GM12873 (cell line): Measurements from ENCODE around the gene SLC49A4.

ENCODE experiments used
- TF ChIP-seq, protein P1 (sequence below): IDR thresholded peaks from 2 replicates; pipeline ENCODE4 v1.5.1; 2012; ENCODE audit warnings: low read depth, mild to moderate bottlenecking, moderate library complexity, low read length, control low read depth; ENCODE audit not compliant: insufficient read depth; ENCODE audit errors: missing control alignments

Gene SLC49A4

DNA sequence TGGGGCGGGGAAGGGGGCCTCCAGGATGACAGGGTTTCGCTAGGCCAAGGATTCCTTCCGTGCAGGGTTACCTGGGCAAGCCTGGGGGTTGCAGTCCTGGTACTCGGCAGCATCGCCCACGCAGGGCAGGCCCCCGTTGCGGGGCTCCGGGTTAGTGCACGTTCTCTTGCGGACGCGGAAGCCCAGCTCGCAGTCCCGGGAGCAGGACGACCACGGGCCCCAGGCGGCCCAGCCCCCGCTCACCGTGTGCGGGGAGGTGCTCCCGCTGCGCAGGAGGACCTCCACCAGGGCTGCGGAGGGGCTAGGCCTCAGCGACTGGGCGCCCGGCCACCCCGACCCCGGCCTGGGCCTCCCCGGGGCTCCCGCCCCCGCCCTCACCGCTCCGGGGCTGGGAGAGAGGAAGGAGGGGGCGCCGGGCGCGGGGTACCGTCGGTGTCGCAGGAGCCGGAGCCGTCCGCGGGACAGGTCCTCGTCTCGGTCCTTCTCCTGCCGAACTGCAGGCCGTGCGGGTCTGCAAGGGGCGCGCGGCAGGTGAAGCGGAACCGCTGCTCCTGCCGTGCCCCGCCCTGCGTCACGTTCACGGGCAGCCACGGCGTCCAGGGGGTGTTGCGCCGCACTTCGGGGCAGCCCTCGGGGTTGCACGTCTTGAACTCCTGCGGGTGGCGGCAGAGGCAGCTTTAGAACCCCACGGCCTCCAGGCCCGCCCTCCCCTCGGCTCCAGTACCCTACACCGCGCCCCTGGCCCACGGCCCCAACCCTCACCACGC, 118.1 kb downstream of the SLC49A4 start:
- TF ChIP-seq, protein P1, sequence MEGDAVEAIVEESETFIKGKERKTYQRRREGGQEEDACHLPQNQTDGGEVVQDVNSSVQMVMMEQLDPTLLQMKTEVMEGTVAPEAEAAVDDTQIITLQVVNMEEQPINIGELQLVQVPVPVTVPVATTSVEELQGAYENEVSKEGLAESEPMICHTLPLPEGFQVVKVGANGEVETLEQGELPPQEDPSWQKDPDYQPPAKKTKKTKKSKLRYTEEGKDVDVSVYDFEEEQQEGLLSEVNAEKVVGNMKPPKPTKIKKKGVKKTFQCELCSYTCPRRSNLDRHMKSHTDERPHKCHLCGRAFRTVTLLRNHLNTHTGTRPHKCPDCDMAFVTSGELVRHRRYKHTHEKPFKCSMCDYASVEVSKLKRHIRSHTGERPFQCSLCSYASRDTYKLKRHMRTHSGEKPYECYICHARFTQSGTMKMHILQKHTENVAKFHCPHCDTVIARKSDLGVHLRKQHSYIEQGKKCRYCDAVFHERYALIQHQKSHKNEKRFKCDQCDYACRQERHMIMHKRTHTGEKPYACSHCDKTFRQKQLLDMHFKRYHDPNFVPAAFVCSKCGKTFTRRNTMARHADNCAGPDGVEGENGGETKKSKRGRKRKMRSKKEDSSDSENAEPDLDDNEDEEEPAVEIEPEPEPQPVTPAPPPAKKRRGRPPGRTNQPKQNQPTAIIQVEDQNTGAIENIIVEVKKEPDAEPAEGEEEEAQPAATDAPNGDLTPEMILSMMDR = no peak

DNA sequence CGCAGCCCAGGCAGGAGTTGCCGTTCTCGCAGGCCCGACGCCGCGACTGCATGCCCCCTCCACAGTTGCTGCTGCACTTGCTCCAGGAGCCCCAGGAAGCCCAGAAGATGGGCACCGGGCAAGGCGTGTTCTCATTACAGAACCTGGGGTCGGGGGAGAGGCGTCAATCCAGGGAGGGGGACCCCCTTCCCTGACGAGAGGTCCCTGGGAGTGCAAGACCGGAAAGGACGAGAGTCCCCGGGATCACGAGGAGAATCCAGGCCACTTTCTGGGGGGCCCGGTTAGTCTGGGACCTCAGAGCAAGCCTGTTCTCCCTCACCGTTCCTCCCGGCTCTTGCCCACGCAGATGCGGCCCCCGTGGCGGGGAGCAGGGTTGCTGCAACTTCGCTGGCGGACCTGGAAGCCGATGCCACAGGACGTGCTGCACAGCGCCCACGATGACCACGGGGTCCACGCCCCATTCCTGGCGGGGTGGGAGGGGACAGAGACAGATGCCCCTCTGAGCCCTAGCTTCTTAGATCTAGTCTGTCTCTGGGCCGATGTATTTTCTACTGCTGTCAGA, 118.8 kb downstream of the SLC49A4 start:
- TF ChIP-seq, protein P1 = no peak

DNA sequence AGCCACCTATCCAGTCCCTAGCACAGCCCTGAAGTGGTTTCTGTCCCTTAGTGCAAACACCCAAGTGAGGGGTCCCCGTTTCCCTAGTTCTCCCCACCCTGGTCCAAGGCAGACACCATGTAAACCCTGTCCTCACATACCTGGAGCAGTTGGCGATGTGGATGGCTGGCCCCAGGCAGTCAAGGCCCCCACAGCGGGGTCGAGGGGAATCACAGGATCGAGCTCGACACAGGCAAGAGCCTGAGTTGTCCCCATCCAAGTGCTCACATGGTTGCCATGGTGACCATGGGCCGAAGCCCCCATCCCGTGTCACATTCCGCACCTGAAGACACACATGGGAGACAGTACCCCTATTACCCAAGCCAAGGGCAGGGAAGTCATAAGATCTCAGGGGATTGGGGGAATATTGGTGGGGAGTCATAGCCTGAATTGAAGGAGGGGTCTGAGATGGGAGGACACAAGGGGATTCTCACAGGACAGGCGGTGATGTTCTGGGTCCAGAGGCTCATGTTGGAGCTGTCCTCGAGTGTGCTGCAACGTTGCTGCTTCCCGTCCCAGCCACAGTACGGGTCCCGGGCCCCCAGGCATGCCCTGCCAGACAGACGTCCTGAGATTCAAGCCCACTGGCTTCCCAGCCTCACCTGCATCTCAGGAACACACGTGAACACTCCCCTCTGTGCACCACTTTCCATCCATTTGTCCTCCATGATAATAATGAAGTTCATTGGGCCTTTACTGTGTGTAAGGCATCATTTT, 120.6 kb downstream of the SLC49A4 start:
- TF ChIP-seq, protein P1 = no peak

DNA sequence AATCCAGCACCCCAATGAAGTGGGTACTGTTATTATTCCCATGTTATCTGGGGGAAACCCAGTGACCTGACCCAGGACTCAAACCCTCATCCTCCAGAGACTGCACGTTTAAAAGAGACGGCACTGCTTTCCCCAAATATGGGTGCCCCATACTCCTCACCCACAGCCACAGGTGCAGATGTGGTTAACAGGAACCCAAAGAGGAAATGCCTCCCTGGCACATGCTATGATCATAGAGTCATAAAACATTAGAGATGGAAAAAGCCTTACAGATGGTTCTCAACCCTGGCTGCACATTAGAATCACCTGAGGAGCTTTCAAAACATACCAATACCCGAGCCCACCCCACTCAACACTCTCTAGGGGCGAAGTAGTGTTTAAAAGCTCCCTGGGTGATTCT, 121.2 kb downstream of the SLC49A4 start:
- TF ChIP-seq, protein P1 = no peak

DNA sequence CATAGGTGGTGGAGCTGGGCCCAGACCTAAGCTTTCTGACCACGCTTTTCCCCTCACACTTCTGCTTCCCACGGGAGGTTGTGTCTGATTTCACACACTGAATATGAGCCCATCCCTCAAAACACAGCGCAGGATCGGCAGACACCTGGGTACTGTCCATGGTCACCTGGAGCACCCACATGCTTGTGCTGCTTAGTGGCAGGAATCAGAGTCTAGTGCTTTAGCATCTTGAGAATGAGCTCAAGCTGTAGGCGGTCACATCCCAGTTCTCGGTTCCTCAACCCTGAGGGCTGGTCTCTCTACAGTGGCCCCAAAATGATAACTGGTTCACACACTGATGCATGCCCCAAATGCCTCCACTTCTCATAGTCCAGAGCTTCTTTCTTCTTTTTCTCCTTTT, 121.7 kb downstream of the SLC49A4 start:
- TF ChIP-seq, protein P1 = no peak

DNA sequence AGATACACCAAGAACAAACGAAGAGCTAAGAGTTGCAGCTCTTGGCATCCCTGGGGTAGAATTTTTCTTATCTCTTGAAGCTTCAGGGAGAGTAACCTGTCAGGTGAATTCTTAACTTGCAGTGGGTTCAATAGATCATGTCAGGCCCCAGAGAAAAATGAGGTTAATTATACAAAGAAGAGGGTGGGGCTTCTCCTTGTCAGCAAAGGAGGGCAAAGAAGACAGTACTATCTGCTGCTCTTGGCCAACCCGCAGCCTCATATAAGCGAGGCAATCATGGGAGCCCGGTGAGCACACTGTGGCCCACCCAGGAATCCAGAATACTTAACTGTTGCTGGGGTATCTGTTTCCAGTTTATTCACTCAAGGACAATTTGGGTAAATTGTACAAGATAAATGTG, 122.5 kb downstream of the SLC49A4 start:
- TF ChIP-seq, protein P1 = no peak
